Muscle layer of duodenum (tissue), 2 donors: Measurements from ENCODE around the gene TGM3.

Source experiments
- H3K27ac ChIP-seq: one replicate; pipeline ENCODE4 v1.7.0; 2013; ENCODE audit warnings: mild to moderate bottlenecking, low read length
- H3K27me3 ChIP-seq: one replicate; pipeline ENCODE4 v1.7.0; 2013; ENCODE audit warnings: low read depth, mild to moderate bottlenecking, control low read depth, low read length
- H3K36me3 ChIP-seq, 2 donors: one replicate each; pipeline ENCODE4 v1.7.0; 2013; ENCODE audit warnings: low read length in 2 of 2, control low read depth in 1 of 2, mild to moderate bottlenecking in 1 of 2; ENCODE audit not compliant: insufficient read depth in 2 of 2, control insufficient read depth in 1 of 2
- H3K4me1 ChIP-seq, 2 donors: one replicate each; pipeline ENCODE4 v1.7.0; 2013; ENCODE audit warnings: low read length in 2 of 2, mild to moderate bottlenecking in 2 of 2, control low read depth in 1 of 2, moderate library complexity in 1 of 2; ENCODE audit not compliant: insufficient read depth in 2 of 2, control insufficient read depth in 1 of 2
- H3K4me3 ChIP-seq, 2 donors: one replicate each; pipeline ENCODE4 v1.7.0; 2013; ENCODE audit warnings: low read length in 2 of 2, low read depth in 1 of 2, mild to moderate bottlenecking in 1 of 2
- H3K9me3 ChIP-seq, 2 donors: one replicate each; pipeline ENCODE4 v1.7.0; 2013; ENCODE audit warnings: low read length in 2 of 2, control low read depth in 1 of 2, mild to moderate bottlenecking in 1 of 2; ENCODE audit not compliant: control insufficient read depth in 1 of 2
- donor health status: healthy.

The TGM3 gene

DNA sequence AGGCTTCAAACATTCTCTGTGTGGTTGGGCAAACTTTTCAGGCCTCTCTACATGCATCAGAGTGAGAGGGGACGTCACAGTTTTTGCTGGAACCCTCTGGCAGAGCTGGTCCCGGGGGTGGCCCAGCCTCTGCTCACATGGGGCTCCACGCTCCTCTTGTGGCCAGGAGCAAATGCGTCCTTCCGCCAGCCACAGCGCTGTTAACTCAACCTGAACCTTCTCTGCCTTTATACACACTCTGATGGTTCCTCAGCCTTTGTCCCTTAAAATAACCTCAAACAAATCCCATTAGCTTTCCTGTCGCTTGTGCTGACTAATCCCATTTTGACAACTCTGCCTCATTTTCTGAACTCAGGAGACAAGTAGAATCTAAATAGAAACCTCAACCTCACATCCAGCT lies 45.5 kb downstream of the TGM3 start:
- Histone ChIP-seq H3K9me3 (no peaks in the 10 kb centered on the region), H3K36me3 (no peaks in the 10 kb centered on the region), H3K27ac (no peak overlapping the region), H3K4me1 (no peaks in the 10 kb centered on the region), H3K4me3 (no peak overlapping the region), H3K27me3 (no peaks in the 10 kb centered on the region)

DNA sequence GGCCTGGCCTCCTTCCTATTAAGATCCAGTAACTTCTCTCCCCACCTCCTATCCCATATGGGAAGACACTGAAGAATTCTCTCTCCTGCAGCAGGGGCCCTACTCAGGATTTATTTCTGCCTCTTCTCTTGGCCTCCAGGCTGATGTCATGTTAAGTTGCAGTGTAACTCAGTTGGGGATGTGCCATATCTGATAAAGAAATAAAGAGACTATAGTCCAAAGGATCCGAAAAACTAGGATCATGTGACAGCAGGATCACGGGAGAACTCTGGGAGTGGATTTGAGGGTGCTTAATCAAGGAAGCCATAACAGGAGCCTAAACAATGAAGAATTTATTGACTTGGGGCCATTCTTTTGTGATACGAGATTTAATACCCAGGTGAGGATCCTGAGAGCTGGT lies 46.4 kb downstream of the TGM3 start:
- Histone ChIP-seq H3K4me1 (no peaks in the 10 kb centered on the region), H3K36me3 (no peaks in the 10 kb centered on the region), H3K9me3 (peaks cover 0 to 2% of the 10 kb centered on the region in 2 donors), H3K4me3 (no peak overlapping the region), H3K27ac (no peak overlapping the region), H3K27me3 (no peaks in the 10 kb centered on the region)

- H3K27ac ChIP-seq = no peak overlapping the region
- no peak overlapping the region for H3K4me3 ChIP-seq
- H3K27me3 ChIP-seq = no peaks in the 10 kb centered on the region
- H3K4me1 ChIP-seq = no peaks in the 10 kb centered on the region
- H3K36me3 ChIP-seq = no peaks in the 10 kb centered on the region
- H3K9me3 ChIP-seq = peaks cover 0 to 3% of the 10 kb centered on the region in 2 donors
Measured at GRCh38 chr20:2346188-2346587, 50.4 kb downstream of the TGM3 start.

GRCh38 chr20:2348336-2348735 lies 52.5 kb downstream of the TGM3 start:
- peaks cover 0 to 3% of the 10 kb centered on the region in 2 donors for H3K9me3 ChIP-seq
- H3K27ac ChIP-seq = no peak overlapping the region
- H3K36me3 ChIP-seq = no peaks in the 10 kb centered on the region
- no peaks in the 10 kb centered on the region for H3K27me3 ChIP-seq
- H3K4me3 ChIP-seq = no peak overlapping the region
- H3K4me1 ChIP-seq = no peaks in the 10 kb centered on the region

DNA sequence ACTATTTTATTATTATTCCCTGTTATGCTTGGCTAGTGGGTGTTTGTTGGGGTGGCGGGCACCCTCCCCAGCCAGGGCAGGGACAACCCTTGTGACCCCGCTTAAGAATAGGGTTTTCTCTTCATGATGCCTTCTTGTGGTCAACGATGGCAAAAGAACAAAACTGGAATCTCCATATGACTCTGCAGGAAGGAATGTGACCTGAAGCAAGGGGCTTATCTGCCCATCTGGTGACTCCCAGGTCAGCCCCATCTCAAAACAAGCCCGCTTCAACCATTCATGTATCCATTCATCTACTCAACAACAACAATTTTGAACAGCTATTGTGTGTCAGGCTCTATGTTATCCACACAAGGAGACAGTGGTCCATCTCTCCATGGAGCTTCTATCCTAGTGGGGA lies 54.0 kb downstream of the TGM3 start:
- peaks cover 0 to 3% of the 10 kb centered on the region in 2 donors for H3K9me3 ChIP-seq
- H3K27ac ChIP-seq = no peak overlapping the region
- no peaks in the 10 kb centered on the region for H3K4me1 ChIP-seq
- no peaks in the 10 kb centered on the region for H3K27me3 ChIP-seq
- H3K4me3 ChIP-seq = no peak overlapping the region
- no peaks in the 10 kb centered on the region for H3K36me3 ChIP-seq

DNA sequence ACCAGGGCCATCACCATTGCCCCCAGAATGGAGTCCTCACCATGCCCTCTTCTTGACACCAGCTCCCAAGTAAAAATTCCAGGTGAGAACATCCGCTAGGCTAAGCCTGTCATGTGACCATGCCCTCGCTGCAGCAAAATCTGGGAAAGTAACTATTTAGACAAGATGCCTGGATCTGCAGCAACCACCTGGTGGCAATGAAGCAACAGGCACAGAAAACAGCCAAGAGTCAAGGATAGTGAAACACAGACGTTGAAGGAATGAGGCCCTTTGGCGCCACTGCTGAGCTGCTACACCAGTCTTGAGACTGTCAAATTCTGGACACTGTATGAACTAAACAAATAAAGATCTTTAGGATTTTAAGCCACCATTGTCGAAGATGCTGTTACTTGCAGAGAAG lies 54.8 kb downstream of the TGM3 start:
- H3K4me3 ChIP-seq = no peak overlapping the region
- H3K27ac ChIP-seq = no peak overlapping the region
- peaks cover 0 to 3% of the 10 kb centered on the region in 2 donors for H3K9me3 ChIP-seq
- no peaks in the 10 kb centered on the region for H3K27me3 ChIP-seq
- no peaks in the 10 kb centered on the region for H3K36me3 ChIP-seq
- no peaks in the 10 kb centered on the region for H3K4me1 ChIP-seq

DNA sequence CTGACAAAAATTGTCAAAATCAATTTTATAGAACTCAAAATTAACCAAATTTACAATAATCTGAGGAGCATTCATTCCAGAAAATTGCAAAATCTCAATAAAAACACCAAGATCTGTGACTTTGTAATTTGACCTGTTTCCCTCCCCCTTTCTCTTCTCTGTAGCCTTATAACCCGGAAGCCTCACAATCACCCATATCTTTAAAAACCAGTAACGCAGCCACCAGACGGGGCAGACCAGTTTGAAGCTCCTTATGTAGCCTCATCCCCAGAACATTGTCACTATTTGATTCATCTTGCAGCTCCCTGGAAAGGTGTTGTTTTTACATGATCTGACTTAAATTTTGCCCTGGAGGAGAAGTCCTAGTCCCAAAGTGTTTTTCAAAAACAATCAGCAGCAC lies 57.4 kb downstream of the TGM3 start:
- H3K4me1 ChIP-seq = no peaks in the 10 kb centered on the region
- no peaks in the 10 kb centered on the region for H3K36me3 ChIP-seq
- H3K27ac ChIP-seq = no peak overlapping the region
- H3K4me3 ChIP-seq = no peak overlapping the region
- H3K27me3 ChIP-seq = no peaks in the 10 kb centered on the region
- no peaks in the 10 kb centered on the region for H3K9me3 ChIP-seq

- Histone ChIP-seq H3K36me3 (no peaks in the 10 kb centered on the region), H3K27me3 (no peaks in the 10 kb centered on the region), H3K4me1 (no peaks in the 10 kb centered on the region), H3K9me3 (peaks cover 0 to 5% of the 10 kb centered on the region in 2 donors), H3K4me3 (no peak overlapping the region), H3K27ac (no peak overlapping the region)
Measured at GRCh38 chr20:2357114-2357513, 61.3 kb downstream of the TGM3 start.

GRCh38 chr20:2358006-2358405 lies 62.2 kb downstream of the TGM3 start:
- no peaks in the 10 kb centered on the region for H3K27me3 ChIP-seq
- peaks cover 0 to 7% of the 10 kb centered on the region in 2 donors for H3K9me3 ChIP-seq
- no peak overlapping the region for H3K4me3 ChIP-seq
- no peak overlapping the region for H3K27ac ChIP-seq
- H3K4me1 ChIP-seq = no peaks in the 10 kb centered on the region
- no peaks in the 10 kb centered on the region for H3K36me3 ChIP-seq

GRCh38 chr20:2361035-2361593 lies 65.3 kb downstream of the TGM3 start:
- Histone ChIP-seq H3K9me3 (peaks cover 0 to 7% of the 10 kb centered on the region in 2 donors), H3K27ac (no peak overlapping the region), H3K4me1 (no peaks in the 10 kb centered on the region), H3K27me3 (no peaks in the 10 kb centered on the region), H3K4me3 (no peak overlapping the region), H3K36me3 (no peaks in the 10 kb centered on the region)

DNA sequence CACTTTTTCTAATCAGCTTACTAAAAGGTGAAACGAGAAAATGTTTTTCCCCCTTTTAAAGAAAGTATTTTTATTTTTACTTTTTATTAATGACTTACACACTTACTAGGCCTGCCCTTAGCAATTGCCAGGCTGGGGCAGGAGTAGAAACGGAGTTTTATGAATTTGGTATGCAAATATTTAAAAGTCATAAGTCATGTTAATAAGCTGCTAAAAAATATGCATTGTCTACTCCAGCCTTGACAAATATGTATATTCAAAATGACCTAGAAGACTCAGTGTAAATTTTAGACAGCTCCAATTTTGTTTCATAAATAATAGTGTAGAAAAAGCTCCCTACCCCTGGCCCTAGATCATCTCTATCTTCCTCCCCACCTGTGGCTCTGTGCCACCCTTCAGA lies 67.4 kb downstream of the TGM3 start:
- Histone ChIP-seq H3K4me1 (no peaks in the 10 kb centered on the region), H3K36me3 (no peaks in the 10 kb centered on the region), H3K27me3 (no peaks in the 10 kb centered on the region), H3K4me3 (no peak overlapping the region), H3K9me3 (peaks cover 0 to 7% of the 10 kb centered on the region in 2 donors), H3K27ac (no peak overlapping the region)

DNA sequence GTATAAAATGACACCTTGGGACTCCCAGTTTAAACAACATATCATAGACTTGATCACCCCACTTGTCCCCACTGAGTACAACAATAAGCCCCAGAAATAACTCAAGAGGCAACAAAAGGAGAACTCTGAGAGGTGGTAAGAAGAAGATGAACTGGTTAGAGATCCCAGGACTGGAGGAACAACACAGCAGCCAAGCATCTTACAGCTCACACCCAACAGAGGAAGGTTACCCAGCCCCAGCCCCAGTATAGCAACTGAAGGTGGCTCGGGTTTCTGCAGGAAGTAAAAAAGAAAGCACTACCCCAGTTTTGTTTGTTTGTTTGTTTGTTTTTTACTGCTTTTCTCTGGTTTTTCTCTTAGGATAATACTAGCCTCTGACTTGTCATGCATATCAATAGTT lies 67.8 kb downstream of the TGM3 start:
- Histone ChIP-seq H3K4me1 (no peaks in the 10 kb centered on the region), H3K36me3 (no peaks in the 10 kb centered on the region), H3K27me3 (no peaks in the 10 kb centered on the region), H3K27ac (no peak overlapping the region), H3K4me3 (no peak overlapping the region), H3K9me3 (peaks cover 0 to 9% of the 10 kb centered on the region in 2 donors)
